CD4-positive, alpha-beta T cell treated with Interleukin-21 for 1 hour (primary cell): ENCODE results near the gene CD38.

Experiments
- DNase-seq: peaks from one replicate; pipeline ENCODE4 v3.0.0-alpha.2; 2020

Gene CD38

GRCh38 chr4:15902746-15903145, 124.6 kb downstream of the CD38 start:
- DNase-seq = no peak
